Activated naive CD4-positive, alpha-beta T cell treated with Interleukin-2 at 50 U/mL for 16 hours (primary cell): ENCODE results near the gene DHRS3.
A peak's percentile ranks its signal among the peaks of the same experiment; 100 is the strongest.

Experiments used
- DNase-seq: peaks from one replicate; pipeline ENCODE4 v3.0.0-alpha.2; 2020

DHRS3 gene

GRCh38 chr1:12637693-12638092 lies 19.7 kb upstream of the DHRS3 start:
- DNase-seq: no peak

GRCh38 chr1:12636098-12636950 lies 18.3 kb upstream of the DHRS3 start:
- DNase-seq: no peak

- DNase-seq: no peak
Measured at GRCh38 chr1:12634696-12635202, 16.7 kb upstream of the DHRS3 start.

DNA sequence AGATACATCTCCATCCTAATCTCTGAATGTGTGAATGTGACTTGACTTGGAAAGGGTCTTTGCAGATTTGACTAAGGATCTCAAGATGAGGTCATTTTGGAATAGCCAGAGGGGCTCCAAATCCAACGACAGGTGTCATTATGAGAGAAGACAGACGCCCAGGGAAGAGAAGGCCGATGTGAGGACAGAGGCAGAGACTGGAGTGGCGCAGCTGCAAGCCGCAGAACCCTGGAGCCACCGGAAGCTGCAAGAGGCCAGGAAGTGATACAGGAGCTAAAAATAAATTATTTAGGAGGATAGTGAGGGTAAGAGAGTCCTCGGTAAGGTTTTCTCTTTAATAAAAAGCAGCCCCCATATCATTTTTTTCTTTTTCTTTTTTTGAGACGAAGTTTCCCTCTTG lies 16.1 kb upstream of the DHRS3 start:
- no peak for DNase-seq

- DNase-seq: no peak
Measured at GRCh38 chr1:12631571-12631970, 13.6 kb upstream of the DHRS3 start.

- no peak for DNase-seq
Measured at GRCh38 chr1:12630946-12631530, 13.0 kb upstream of the DHRS3 start.

- DNase-seq: no peak
Measured at GRCh38 chr1:12629985-12630760, 12.2 kb upstream of the DHRS3 start.

DNA sequence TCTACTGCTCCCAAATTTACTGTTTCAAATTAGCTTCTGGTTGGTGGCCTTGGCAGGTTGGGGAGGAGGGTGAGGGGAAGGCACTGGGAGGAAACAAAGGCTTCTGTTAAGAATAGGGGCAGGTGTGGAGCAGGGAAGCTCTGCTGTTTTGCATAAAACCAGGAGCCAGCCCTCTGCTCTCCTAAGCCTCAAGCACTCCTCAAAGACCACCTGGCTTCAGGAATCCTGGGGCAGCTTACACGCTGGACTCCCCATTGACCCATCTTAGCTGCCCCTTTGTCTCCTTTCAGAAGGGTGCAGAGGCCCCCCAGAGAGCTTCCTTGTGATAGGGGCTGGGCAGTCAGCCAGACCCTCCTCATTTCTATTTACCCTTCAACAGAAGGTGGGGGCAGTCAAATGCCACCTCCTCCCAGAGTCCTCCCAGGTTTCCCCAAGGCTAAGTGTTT lies 11.5 kb upstream of the DHRS3 start:
- no peak for DNase-seq

DNA sequence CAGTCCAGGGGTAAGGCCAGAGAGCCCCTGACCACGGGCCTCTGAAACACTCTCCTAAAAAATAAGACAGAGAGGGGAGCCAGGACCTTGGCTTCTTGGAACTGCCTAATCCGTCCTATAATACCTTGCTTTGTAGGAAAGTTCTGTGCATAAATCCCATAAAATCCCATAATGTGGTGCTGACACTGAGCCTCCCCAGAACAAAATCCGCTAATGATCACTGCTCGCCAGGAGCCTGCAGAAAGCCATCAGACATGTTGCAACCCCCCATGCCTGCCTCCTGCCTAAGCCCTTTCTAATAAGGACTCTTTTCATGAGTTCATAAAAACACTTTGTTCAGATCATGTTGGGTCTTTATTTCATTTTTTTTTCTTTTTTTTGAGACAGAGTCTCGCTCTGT lies 9.3 kb upstream of the DHRS3 start:
- no peak for DNase-seq

- DNase-seq: no peak
Measured at GRCh38 chr1:12626888-12627287, 8.9 kb upstream of the DHRS3 start.

GRCh38 chr1:12625276-12625675 lies 7.3 kb upstream of the DHRS3 start:
- DNase-seq: no peak

DNA sequence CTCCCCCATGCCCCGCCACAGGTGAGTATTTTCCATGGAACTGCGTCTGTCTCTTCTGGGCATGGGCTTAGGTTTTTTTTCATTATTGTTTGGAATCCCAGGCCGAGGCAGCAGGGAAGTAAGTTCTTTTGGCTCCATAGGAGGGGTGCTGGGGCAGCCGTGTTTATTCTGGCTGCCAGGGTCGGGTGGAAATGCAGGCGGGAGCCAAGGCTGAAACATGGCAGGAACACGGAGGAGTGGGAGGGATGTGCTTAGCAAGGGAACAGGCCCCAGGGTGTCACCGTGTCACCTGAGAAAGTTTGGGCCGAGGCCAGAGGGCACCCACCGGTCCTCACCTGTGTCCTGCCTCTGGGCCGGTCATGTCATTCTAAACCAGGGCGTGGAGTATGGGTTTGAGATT lies 4.5 kb upstream of the DHRS3 start:
- DNase-seq: no peak

DNA sequence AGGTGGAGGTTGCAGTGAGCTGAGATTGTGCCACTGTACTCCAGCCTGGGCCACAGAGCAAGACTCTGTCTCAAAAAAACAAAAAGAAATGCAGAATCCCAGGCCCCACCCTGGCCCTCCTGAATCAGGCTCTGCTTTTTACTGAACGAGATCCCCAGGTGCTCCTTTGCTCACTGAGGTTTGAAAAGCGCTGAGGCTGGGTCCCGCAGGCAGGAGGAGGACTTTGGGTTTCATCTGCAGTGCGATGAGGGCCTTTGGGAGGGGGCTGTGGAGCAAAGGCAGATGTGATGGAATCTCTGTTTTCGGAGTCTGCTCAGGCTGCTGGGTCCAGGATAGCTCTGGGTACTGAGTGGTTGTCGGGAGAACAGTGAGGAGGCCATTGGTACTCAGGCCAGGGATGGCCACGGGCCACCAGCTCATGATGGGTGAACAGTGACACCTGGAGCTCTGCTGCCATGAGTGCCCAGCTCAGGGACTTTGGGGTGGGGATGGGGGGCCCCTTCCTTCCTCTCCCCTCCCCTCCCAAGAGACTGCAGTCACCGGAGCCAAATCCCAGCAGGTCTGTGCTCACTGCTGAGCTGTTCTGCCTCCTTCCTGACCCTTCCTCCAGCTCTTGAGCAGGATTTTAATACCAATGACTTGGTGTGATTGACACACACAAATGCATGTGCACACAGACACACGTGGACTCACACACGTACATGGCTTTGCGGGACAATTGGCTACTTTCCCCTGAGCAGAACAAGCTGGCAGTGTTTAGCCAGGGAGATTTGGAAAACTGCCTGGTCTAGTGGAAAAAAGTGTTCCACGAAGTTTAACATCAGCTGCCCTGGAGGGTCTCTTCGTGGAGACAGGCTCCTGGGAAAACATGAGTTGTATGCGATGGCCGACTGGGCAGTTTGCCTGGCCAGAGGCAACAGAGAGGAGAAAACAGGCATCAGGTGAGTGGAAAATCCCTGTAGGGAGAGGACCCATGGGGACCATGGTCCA lies 3.6 kb upstream of the DHRS3 start:
- no peak for DNase-seq

GRCh38 chr1:12620931-12621330 lies 2.9 kb upstream of the DHRS3 start:
- no peak for DNase-seq

- DNase-seq: peak; percentile 34
Measured at GRCh38 chr1:12620488-12620865, 2.5 kb upstream of the DHRS3 start.

GRCh38 chr1:12619792-12620487 lies 1.9 kb upstream of the DHRS3 start:
- peak; percentile 82 for DNase-seq

DNA sequence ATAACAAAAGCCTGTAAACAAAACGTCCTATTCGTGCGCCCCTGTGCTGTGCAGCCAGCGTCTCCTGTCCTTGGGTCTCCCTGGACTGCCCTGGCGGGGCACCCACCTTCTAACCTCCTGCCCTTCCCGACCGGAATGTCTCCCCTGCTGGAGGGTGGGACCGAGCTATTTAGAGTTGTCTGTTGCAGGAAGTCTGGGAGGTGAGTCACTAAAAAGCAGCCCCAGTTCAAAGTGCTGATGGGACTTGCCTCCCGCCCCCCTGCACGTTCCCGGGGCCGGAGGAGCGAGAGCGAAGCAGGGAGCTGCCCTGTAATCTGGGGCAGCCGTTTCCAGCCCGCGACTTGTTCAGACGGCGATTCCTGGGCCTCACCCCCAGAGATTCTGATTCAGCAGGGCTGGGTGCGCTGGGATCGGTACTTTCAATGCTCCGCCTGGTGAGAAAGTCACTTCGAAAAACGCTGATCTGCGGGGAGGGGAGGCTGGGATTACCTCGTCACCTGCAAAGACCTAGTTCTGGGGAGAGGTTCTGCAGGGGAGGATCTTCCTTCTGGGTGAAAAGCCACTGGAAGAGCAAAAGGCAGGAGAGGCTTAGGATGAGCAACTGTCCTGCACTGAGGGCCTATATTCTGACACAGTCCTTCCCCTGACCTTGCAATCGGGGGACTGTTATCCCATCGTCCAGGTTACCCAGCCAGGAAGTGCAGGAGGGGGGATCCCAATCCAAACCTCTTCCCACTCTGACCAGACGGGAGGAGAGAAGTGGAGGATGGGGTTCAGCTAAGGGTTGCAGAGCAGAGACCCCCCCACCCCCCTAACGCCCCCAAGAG lies 1.2 kb upstream of the DHRS3 start:
- DNase-seq: peak; percentile 69

DNA sequence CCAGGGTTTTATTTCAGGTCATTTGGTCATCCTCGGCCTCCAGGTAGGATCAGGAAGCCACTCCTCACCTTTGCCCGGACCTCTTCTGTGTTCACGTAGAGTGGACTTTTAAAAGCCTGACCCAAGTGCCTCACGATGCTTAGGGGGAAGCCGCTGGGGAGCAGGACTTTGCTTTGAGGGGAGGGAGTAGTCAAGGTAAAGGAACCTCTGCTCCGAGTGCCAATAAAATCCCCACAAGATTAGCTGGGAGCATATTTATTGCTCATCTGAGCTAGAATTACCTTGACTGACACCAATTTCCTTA lies 603 bp upstream of the DHRS3 start:
- no peak for DNase-seq

GRCh38 chr1:12617511-12617900 lies 504 bp downstream of the DHRS3 start:
- peak; percentile 37 for DNase-seq

DNA sequence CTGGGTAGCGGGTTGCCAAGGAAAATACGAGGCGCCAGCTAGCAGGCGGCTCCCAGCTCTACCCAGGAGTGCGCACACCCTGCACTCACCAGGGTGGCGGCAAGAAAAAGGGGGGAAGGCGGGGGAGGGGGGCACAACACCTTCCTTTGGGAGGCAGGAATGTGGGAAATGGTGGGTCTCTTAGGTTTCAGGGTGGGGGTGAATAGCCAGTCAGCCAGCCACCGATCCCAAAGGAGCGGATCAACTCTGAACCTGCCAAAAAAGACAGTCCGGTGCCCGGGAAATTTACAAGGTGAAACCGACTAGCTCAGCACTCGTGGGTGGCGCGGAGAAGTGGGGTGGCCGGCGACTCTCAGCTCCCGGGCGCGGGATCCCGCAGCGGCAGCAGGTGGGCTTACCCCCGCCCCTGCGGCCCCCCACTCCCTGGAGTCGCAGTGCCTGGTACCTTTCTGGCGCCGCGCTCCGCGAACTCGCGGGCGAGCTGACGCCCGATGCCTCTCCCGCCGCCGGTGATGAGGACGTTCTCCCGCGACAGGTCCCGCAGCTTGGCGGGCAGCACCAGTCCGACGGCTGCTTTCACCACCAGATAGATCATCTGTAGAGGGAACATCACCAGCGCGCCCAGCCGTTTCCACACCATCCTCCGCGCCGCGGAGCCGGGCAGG lies 1.2 kb downstream of the DHRS3 start:
- DNase-seq: peak; percentile 44
